GM19025 (cell line): ENCODE measurements around the gene BDKRB2.

Experiments
- ATAC-seq: cut with Tn5 transposase; IDR thresholded peaks from one replicate; pipeline ENCODE4 v1.9.1; 2021; ENCODE audit warnings: mild to moderate bottlenecking, low read depth, moderate library complexity; ENCODE audit not compliant: unreplicated experiment

The BDKRB2 gene

GRCh38 chr14:96204151-96205058 is at the start of gene BDKRB2:
Gene BDKRB2 (plus strand): TSS chr14:96204839. CDS start chr14:96237108, 32,269 bp downstream.
- ATAC-seq, result no peak

DNA sequence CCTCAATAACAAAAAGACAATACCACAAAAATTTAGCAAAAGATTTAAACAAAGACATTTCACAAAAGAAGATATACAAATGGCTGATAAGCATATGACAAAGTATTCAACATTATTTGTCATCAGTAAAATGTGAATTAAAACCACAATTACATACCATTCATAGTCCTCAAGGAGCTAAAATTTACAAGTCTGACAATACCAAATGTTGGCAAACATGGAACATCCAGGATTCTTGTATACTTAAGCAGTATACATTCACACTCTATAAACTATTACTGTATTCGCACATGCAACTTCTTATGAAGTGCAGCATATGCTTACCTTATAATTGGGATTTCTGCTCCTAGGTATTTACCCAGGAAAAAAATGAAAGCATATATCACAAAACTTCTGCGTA is 49.7 kb upstream of the BDKRB2 start:
- no peak for ATAC-seq

DNA sequence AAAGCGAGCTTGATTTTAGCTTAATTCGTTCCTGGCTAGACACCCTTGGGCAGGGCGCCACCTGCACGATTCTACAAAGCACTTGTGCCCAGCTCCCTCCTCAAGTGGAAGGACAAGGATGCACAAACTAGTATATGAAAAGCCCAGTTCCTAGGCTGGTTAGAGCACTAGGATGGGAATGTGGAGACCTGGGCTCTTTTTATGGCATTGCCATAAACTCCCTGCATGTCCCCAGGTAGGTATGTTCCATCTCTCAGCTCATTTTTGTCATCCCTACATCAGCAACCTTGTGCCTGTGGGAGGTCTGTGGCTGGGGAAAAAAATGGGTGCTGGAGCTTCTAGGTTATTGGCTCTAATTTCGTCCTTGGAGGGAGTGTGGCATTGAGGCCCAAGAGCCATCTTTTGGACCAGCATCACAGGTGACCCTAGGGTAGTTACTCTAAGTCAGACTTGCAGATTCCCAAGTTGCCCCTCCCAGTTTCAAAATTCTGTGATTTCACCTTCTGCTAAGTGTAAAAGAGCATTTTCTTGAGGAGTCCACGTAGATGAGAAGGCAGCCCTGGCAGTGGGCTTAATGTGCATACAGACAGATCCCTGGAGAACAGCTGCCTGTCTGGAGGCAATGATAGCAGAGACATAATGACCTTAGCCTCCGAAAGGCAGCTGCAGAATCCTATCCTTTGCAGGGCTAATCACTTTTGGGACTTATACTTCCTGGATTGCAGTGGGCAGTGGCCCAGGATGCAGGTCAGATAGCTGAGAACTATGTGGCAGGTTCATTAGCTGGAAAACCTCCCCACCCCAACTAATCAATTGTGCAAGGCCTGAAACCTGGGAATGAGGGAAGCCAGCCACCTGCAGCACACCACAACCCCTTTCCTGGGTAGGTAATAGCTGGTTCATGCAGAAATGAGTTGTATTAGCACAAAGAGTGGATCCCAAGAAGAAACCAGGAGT is 47.6 kb upstream of the BDKRB2 start:
- no peak for ATAC-seq

GRCh38 chr14:96158735-96159134 is 45.9 kb upstream of the BDKRB2 start:
- ATAC-seq, result no peak

DNA sequence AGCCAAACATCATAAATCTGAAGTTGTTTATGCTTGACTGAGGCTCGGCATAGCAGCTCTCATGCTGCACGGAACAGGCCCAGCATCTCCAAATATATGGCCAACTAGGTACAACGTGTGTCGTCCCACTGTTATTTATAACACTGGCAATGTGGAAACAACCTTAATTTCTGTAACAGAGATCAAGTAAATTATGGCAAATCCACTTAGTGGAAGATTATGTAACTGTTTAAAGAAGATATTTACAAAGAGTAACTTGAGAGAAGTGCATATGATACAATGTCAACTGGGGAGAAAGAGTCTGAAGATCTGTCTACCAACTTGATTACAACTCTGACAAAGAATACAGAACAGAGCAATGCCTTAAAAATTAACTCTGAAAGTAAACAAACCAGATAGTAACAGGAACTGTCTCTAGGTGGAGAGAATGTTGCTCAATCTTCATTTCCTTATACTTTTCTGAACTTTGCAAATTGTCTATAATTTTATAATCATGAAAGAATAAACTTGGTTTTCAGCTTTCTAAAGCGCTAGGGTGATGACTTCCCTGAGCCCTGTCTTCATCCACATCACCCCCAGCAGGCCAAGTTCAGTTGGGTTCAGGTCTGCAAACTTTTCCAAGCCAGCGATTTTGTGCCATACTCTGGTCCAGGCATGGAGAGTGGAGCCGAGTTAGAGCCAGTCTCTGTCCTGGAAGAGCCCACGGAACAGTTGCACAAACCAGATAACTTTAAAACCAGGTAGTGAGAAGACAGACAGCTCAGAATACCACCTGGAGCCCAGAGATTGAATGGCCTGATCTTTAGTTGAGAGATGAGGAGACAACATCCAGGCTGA is 44.3 kb upstream of the BDKRB2 start:
- no peak for ATAC-seq

DNA sequence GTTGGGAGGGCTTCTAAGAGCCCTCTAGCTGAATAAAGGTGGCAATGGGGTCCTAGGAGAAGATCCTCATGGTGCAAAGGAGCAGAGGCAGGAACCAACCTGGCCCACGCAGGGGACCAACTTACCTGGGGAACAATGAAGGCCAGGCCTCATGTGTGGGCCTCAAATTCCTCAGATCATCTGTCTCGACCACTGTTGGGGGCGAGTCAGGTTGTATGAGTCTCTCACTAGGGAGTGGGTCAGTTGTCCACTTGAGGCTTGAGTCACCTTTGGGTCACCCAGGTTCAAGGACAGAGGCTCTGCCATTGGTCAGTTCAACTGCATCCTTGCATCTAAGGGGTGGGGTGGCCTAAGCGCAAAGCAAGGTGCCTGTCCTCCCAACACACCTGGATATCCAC is 43.7 kb upstream of the BDKRB2 start:
- ATAC-seq, result no peak

DNA sequence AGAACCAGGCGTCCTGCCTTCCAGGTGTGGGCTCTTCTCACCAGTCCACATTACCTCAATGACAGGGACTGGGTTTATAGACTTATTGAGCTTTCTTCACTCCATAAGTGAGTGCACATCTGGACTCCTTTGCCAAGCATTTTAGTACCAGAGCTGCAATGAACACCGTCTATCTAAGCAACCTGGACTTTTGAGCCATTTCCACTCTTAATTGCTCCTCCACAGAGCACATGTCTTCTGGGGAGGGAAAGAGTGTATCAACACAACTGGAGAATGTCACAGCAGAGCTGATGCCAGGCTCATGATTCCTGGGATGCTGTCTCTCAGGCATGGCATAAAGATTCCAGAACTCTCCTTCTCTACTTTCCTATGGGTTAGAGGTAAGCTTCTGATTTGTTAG is 43.0 kb upstream of the BDKRB2 start:
- no peak for ATAC-seq

- ATAC-seq, result no peak
Observed at GRCh38 chr14:96162265-96162664, 42.4 kb upstream of the BDKRB2 start.

DNA sequence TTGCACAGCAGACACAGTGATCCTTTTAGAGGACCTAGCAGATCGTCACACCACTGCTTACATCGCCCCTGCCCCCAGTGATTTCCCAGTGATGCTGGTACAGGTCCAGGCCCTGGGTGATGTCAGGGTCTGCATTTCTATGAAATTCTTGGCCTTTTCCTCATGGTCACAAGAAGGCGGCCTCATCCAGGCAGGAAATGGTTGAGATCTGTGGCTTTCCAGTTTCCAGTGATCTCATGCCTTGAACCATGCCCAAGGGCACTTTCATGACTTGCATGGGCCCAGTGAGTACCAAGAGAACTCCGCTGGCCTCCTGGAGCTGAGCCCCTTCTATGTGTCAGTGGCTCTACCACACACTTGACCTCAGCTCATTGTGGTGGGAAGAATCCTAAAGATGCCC is 41.9 kb upstream of the BDKRB2 start:
- no peak for ATAC-seq

GRCh38 chr14:96164861-96165490 is 39.7 kb upstream of the BDKRB2 start:
- no peak for ATAC-seq

DNA sequence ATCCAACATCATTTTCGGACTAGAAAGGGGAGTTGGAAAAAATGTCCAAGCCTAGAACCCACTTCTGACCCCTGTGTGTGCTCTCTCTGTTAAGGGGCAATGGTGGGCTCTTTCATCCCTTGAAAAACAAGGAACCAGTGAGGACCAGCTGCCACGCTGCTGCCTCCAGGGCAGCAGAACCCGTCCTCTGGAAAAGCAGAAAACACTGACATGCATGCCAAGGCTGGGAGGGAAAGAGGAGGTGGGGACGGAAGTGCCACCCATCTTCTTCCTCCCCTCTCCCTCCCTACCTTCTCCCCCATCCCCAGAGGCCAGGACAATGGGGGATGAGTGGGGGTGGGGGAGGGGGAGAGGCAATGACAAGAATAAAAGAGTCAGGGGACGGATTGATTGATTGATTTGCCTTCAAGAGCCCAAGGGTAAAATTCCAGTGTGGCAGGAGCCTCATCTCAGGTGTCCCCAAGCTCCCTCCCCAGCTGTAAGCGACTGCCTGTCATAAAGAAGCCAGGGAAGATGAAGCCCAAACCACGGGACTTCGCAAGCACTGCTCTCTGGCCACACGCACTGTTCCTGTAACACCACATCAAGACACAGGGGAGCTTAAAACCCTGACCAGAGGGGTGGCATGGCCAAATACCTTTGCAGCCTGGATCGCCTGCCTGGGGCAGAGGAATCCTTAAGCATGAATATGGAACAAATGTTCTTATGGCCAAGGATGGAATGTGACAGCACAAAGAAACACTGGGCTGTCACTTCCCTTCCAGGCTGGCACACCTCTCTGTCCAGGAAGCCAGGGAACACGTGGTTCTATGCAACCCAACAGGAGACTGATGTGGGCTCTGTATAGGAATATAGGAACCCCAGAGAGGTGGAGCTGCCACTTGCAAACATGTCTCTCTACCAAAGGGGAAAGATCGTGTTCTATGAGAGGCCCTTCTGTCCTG is 38.9 kb upstream of the BDKRB2 start:
- ATAC-seq, result no peak

DNA sequence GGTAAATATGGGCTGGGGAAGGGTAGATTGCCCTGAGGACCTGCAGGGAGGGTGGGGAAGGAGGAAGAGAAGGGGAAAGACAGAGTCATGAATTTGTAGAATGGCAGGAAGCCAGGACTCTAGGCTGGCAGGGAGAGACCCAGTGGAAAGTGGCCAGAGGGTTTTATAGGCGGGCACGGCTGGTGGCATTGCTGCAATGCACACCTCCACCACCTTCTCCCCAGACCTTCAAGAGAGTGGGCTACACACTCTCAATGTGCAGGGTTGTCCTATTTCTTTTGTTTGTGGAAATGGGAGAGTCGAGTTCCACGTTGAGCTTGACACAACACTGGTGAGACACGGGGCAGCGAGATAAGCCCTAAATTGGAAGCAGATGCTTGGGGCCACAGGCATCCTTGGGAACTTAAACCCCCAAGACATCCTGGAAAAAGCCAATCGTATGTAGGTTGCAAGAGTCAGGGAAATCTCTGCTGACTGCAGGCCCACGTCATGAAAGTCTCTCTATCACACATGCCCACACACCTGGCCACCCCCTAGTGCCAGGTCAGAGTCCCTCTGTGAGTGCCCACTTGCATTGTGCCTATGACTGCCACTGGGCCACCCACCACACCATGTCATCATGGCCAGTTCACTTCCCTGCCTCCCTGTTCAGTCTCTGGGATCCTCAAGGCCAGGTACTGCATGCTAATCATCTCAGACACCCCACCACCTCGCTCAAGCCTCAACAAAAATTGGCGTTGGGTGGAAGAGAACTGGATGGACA is 38.0 kb upstream of the BDKRB2 start:
- ATAC-seq, result no peak

DNA sequence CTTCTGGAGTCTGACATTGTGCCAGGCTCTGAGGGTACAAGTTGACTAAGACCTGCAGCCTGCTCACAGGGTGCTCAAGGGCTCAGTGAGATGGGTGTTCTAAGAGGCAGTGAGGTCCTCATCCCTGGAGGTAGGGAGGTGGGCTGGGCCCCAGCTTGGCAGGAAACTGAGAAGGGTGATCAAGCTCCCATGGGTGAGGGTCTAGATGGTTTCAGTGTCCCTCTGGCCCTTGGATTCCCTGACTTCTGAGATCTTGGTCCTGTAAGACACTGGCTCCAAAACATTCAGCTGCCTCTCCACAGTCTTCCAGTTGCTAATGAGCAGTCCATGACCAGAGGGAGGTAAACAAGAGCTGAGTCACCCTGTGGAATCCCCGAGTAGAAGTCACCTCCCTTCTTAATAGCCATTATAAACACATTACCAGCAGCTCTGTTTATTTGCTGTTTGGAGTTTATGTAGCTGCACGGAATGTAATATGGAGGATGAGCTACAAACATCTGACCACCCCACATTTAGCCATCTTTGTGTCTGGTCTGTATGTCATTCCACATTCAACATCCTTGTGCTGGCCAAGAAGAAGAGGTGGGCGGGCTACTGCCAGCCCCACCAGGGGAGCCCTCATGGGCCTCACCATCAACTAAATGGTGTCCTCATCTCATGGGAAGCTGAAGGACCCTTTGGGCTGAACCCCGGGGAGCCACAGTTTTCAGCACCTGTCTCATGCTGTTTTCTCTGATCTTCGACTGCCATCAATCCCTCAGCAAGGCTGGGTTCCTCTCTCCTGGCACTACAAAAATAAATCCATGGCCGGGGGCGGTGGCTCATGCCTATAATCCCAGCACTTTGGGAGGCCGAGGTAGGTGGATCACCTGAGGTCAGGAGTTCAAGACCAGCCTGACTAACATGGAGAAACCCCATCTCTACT is 37.2 kb upstream of the BDKRB2 start:
- no peak for ATAC-seq

GRCh38 chr14:96168581-96168980 is 36.1 kb upstream of the BDKRB2 start:
- no peak for ATAC-seq

- no peak for ATAC-seq
Observed at GRCh38 chr14:96170961-96171592, 33.6 kb upstream of the BDKRB2 start.

DNA sequence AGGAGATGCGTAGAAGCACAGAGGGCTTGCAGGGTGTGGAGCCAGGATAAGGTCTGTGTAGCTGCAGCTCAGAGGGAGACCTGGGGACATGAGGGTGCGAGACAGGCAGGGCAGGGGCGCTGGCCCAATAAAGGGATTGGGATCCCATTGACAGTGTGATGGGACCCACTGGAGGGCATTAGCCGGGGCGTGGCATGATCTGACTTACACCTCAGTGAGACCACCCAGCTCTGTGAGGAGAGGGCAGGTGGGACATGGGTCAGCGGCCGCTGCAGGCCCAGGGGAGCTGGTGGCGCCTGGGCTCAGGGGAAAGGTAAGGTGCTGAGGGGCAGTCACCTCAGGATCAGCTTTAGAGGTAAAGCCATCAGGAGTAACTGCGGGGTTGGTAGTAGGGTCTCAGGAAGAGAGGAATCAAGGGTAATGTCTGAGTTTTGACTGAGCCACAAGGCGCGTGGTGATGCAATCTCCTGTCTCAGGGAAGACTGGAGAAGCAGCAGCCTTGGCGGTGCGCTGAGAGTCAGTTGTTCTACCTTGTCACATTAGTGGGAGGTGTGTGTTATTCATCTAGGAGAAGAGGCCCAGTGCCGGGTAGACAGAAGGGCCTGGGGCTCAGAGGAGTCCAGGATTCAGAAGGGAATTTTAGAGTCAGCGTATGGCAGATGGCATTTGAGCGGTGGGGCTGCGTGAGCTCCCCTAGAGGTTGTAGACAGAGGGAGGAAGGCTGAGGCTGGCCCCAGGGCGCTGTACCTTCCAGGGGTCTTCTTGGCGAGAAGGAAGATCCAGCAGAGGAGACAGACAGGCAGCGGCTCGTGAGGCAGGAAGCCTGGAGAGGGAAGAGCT is 30.8 kb upstream of the BDKRB2 start:
- no peak for ATAC-seq
